ENCODE measurements around the gene XXYLT1. TPM values are rescaled to one million over a fixed set of nuclear protein-coding genes. Genes with fewer than 3 reads are reported as not detected.

The XXYLT1 gene
- total and polyA plus RNA-seq, 2 of the 8 experiments (the other 6 are each of a cell fraction or from before 2014, with no cell fraction given), result 18.9 to 23.8 TPM

DNA sequence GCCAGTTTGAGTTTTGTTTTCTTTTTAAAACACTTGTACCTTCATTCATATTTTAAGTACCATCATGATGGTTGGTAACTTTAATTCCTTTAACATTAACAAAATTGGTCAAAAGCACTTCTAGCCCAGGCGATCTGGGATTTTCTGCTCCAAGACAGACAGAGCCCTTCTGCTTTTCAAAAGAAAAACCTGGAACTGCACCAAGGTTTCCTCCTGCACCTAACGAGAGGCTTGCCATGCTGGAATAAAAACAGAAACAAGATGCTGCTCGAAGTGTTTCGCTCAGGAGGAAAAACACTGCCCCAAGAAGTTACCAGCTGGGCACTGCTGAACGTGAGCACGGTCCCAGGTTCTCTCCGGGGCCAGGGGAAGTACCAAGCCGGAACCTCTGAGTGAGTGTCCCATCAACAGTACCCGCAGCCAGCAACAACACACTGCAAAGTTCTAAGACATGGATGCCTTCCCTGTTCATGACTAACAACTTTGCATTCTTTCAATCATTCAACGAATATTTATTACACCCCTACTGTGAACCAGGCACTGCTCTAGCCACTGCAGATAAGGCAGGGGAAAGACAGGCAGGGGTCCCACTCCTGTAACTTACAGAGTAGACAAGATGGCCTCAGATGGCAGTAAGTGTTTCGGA, 98.8 kb downstream of the XXYLT1 start:
- Histone ChIP-seq H3K23me2 (ENCODE audit: low read depth, low read length) (no peaks in the 10 kb centered on the region), H3K9ac (replicated peaks in 1 of 4; ENCODE audit: extremely low read depth in 1 of 4, low read depth in 3 of 4, low read length in 3 of 4) (peak overlapping the region in 1 of 4 experiments; percentile 21; a peak in 2 of 7 replicates), H3K79me1 (ENCODE audit: low read depth, low read length) (peaks cover 8% of the 10 kb centered on the region), H3K4ac (replicated peaks; ENCODE audit: insufficient read length, low read depth, low read length) (no peak overlapping the region), H2BK15ac (ENCODE audit: low read length) (no peak overlapping the region), H2BK120ac (replicated peaks; ENCODE audit: low read depth, low read length) (no peak overlapping the region), H2AFZ (ENCODE audit: low read length) (no peak overlapping the region), H2BK5ac (ENCODE audit: low read depth, low read length) (no peak overlapping the region), H3K56ac (replicated peaks; ENCODE audit: insufficient read length, low read depth, low read length) (no peak overlapping the region), H3K9me3 (ENCODE audit: insufficient read depth in 2 of 2, low read depth in 1 of 2, low read length in 1 of 2) (no peaks in the 10 kb centered on the region), H3K18ac (ENCODE audit: extremely low read depth, low read length) (no peak overlapping the region), H3K27me3 (replicated peaks in 1 of 4; ENCODE audit: control insufficient read depth in 3 of 4, extremely low read depth in 1 of 4, insufficient read depth in 3 of 4, low read length in 3 of 4) (no peaks in the 10 kb centered on the region), H2BK20ac (ENCODE audit: low read length) (no peak overlapping the region), H4K5ac (ENCODE audit: insufficient read length, low read depth, low read length) (no peak overlapping the region), H4K91ac (replicated peaks; ENCODE audit: insufficient read length, low read length) (no peak overlapping the region), H3K4me1 (replicated peaks in 1 of 4; ENCODE audit: control insufficient read depth in 3 of 4, insufficient read depth in 4 of 4, low read length in 3 of 4) (peaks cover 2 to 7% (median 6%) of the 10 kb centered on the region in 4 experiments; a peak in 6 of 7 replicates), H3K23ac (ENCODE audit: insufficient read length) (no peak overlapping the region), H4K20me1 (replicated peaks in 1 of 2; ENCODE audit: control insufficient read depth in 1 of 2, insufficient read depth in 2 of 2, low read length in 2 of 2) (no peaks in the 10 kb centered on the region), H3K4me3 (ENCODE audit: extremely low read depth in 1 of 4, insufficient read depth in 2 of 4, low read depth in 3 of 4, low read length in 4 of 4) (no peak overlapping the region), H3K14ac (ENCODE audit: insufficient read length) (no peak overlapping the region), H3K79me2 (ENCODE audit: control insufficient read depth in 1 of 2, insufficient read depth in 2 of 2, low read length in 2 of 2) (peaks cover 0 to 12% of the 10 kb centered on the region in 2 experiments; a peak in 1 of 4 replicates), H2AK5ac (ENCODE audit: low read depth, low read length) (no peak overlapping the region), H3K36me3 (ENCODE audit: control insufficient read depth in 2 of 4, insufficient read depth in 4 of 4, low read length in 3 of 4) (no peaks in the 10 kb centered on the region), H2BK12ac (ENCODE audit: low read depth, low read length) (no peak overlapping the region), H3K27ac (ENCODE audit: low read depth, low read length) (no peak overlapping the region), H3K4me2 (ENCODE audit: insufficient read depth in 1 of 2, low read depth in 2 of 2, low read length in 2 of 2) (no peak overlapping the region; a peak in 1 of 4 replicates), H4K8ac (ENCODE audit: extremely low read depth, insufficient read depth, low read length) (no peak overlapping the region; the same call in 1 of the 2 replicates)
- CTCF ChIA-PET (ENCODE audit: partially characterized antibody), result interaction anchor here (0.9 to 1.9 kb wide), 5 partner anchors 13 to 50 kb away, joined by 4 to 5 read pairs (median 4); no protein-coding TSS in a partner anchor
- WGBS, 2 experiments (ENCODE audit: extremely low coverage in 1 of 2, insufficient coverage in 1 of 2, insufficient read length in 1 of 2, insufficient replicate concordance in 2 of 2, low coverage in 1 of 2, low lambda C conversion rate in 2 of 2, missing lambda C conversion rate in 1 of 2), result 79% methylated on average over 10 of the region's 11 CpGs; no CpG with 5 or more reads in 1 of the 2 experiments
- DNase-seq (ENCODE audit: low read depth in 1 of 2, low spot score in 2 of 2), result no peak
- FAIRE-seq, result no peak
- TF ChIP-seq JUN (IDR thresholded peaks at IDR 0.05; ENCODE audit: low read depth, low read length) (no peak), POU5F1 (IDR thresholded peaks at IDR 0.05; ENCODE audit: low read depth, low read length) (no peak), SIN3A (conservative IDR thresholded peaks at IDR 0.05 in 1 of 2, IDR thresholded peaks at IDR 0.05 in 1 of 2; ENCODE audit: low read depth in 1 of 2, low read length in 2 of 2) (no peak), NRF1 (IDR thresholded peaks at IDR 0.05; ENCODE audit: low read depth, low read length) (no peak), PHF8 (conservative IDR thresholded peaks at IDR 0.05; ENCODE audit: low read depth, low read length) (no peak), SRF (IDR thresholded peaks at IDR 0.05; ENCODE audit: low read depth, low read length) (no peak), GTF2F1 (IDR thresholded peaks at IDR 0.05; ENCODE audit: borderline replicate concordance, low read depth, low read length) (no peak), HDAC6 (IDR thresholded peaks at IDR 0.05; ENCODE audit: low read depth, low read length) (no peak), CTBP2 (IDR thresholded peaks at IDR 0.05; ENCODE audit: borderline replicate concordance, insufficient read depth, insufficient read length, low read length) (no peak), ASH2L (IDR thresholded peaks at IDR 0.05; ENCODE audit: low read length) (no peak), EP300 (IDR thresholded peaks at IDR 0.05; ENCODE audit: borderline replicate concordance in 1 of 2, low read depth in 2 of 2, low read length in 2 of 2) (no peak)
- POLR2A ChIA-PET (ENCODE audit: partially characterized antibody), result no interaction called here
